Upper lobe of left lung (tissue), 6 donors: ENCODE measurements around the gene IL16. TPM values are rescaled to one million over a fixed set of nuclear protein-coding genes. Genes with fewer than 3 reads are reported as not detected.

Experiments used
- ATAC-seq, 2 donors: fragments of 200-7000 bp; cut with Tn5 transposase; one replicate each; pipeline ENCODE4 v1.9.1; 2022; ENCODE audit warnings: mild to moderate bottlenecking in 2 of 2, moderate library complexity in 2 of 2; ENCODE audit not compliant: low FRiP score in 2 of 2
- DNase-seq, 2 donors: peaks; one replicate each; pipeline ENCODE4 v3.0.0-alpha.2; 2019 to 2020
- H3K27ac ChIP-seq, 4 donors: fragments of 200-600 bp; sonication (generic); one replicate each; pipeline ENCODE4 v1.5.1; 2016 to 2019
- H3K27me3 ChIP-seq, 4 donors: fragments of 200-600 bp; sonication (generic); one replicate each; pipeline ENCODE4 v1.5.1; 2017 to 2019
- H3K36me3 ChIP-seq, 4 donors: fragments of 200-600 bp; sonication (generic); one replicate each; pipeline ENCODE4 v1.5.1; 2016 to 2019
- H3K4me1 ChIP-seq, 4 donors: fragments of 200-600 bp; sonication (generic); one replicate each; pipeline ENCODE4 v1.5.1; 2018 to 2019
- H3K4me3 ChIP-seq, 4 donors: fragments of 200-600 bp; sonication (generic); one replicate each; pipeline ENCODE4 v1.5.1; 2017 to 2019; ENCODE audit warnings: mild to moderate bottlenecking in 2 of 4, moderate library complexity in 1 of 4
- H3K9me3 ChIP-seq, 4 donors: fragments of 200-600 bp; sonication (generic); one replicate each; pipeline ENCODE4 v1.5.1; 2018 to 2019
- CTCF ChIP-seq, 6 experiments: fragments of 450-650 bp in 4 of 6; fragments of 200-600 bp in 2 of 6; sonication (generic) in 2 of 6; IDR thresholded peaks; one replicate each; pipeline ENCODE4 v1.5.1; 2016 to 2019; ENCODE audit warnings: antibody characterized with exemption in 6 of 6
- EP300 ChIP-seq, 4 donors: sonication (generic); formaldehyde crosslinking; IDR thresholded peaks; one replicate each; pipeline ENCODE4 v1.5.1; 2017; ENCODE audit warnings: antibody characterized with exemption in 4 of 4, control low read depth in 2 of 4
- POLR2A ChIP-seq, 4 donors: fragments of 450-650 bp; IDR thresholded peaks; one replicate each; pipeline ENCODE4 v1.5.1; 2016 to 2017; ENCODE audit warnings: antibody characterized with exemption in 4 of 4, mild to moderate bottlenecking in 2 of 4
- POLR2AphosphoS5 ChIP-seq, 2 donors: sonication (generic); formaldehyde crosslinking; IDR thresholded peaks; one replicate each; pipeline ENCODE4 v1.5.1; 2017; ENCODE audit warnings: antibody characterized with exemption in 2 of 2
- WGBS, 2 donors: methylation state at CpG; one replicate each; pipeline ENCODE4 v1.1.5; 2017 to 2018; 5-methylcytosine and 5-hydroxymethylcytosine counted together
- total RNA-seq, 6 donors: library from RNA; depleted of rRNA in 4 of 6; stranded (reverse); fragments of >200 nt in 4 of 6; gene quantifications; one replicate each; pipeline versions ENCODE4 v1.1.0 to v1.2.1, GENCODE V29; 2016 to 2021
- donor health status: DM: no; HTN: no; CAD: no; lungs with moderate emphysema.
- donor health status: DM: no; HTN: yes; CAD: no; lungs with severe emphysema.

The IL16 gene
- total RNA-seq, 6 donors from 2014 or later = 18.9 to 102 (median 31.8) TPM

DNA sequence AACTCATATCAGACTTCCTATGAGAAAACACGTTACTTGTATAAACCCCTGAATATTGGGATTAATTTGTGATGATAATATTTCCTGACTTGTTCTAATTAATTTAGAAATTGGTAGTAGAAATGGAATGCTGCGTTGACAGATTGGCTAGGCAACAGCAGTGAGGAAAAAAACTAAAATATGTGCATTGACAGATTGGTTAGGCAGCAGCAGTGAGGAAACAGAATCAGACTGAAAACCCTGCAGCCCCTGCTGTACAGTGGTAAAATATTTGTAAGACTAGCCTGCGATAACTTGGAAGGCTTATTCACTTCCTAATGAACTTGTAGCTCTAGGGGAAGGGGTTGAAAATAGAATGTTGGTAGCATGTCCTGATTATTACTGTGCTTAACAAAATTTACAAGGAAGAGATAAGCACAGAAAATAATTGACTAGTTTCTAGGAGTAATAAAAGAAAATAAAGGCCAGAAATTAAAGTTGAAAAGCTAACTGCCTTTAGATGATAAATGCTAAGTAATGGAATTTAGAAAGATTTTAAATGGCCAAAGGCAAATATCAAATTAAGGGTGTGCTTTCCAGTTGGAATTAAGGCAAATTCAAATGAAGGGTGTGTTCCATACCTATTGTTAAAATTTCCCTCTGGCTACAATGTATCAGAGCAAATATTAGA is 29.9 kb upstream of the IL16 start:
- no peaks in the 10 kb centered on the region for H3K9me3 ChIP-seq
- TF ChIP-seq POLR2AphosphoS5 (IDR thresholded peaks at IDR 0.05) (no peak), POLR2A (IDR thresholded peaks at IDR 0.05) (no peak), CTCF (IDR thresholded peaks at IDR 0.05) (no peak), EP300 (IDR thresholded peaks at IDR 0.05) (no peak)
- 69 to 86% methylated on average over 3 of the region's 3 CpGs for WGBS, 2 donors
- no peaks in the 10 kb centered on the region for H3K36me3 ChIP-seq
- H3K27me3 ChIP-seq = no peaks in the 10 kb centered on the region
- DNase-seq = no peak
- H3K4me1 ChIP-seq = peaks cover 10 to 15% (median 13%) of the 10 kb centered on the region in 4 donors
- H3K4me3 ChIP-seq = no peak overlapping the region
- peak overlapping the region in 2 of 4 donors; percentile 45 to 52 for H3K27ac ChIP-seq
- ATAC-seq = no peak

DNA sequence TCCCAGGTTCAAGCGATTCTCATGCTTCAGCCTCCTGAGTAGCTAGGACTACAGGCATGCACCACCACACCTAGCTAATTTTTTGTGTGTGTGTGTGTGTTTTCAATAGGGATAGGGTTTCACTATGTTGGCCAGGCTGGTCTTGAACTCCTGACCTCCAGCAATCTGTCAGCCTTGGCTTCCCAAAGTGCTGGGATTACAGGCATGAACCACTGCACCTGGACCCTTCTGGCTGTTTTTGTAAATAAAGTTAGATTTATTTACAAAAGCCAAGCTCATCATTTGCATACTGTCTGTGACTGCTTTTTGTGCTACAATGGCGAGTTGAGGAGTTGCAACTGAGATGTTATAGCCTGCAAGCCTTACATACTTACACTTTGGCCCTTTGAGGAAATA is 28.6 kb upstream of the IL16 start:
- 92 to 100% methylated on average over 2 of the region's 2 CpGs for WGBS, 2 donors
- Histone ChIP-seq H3K9me3 (no peaks in the 10 kb centered on the region), H3K36me3 (no peaks in the 10 kb centered on the region), H3K4me1 (peaks cover 6 to 15% (median 9%) of the 10 kb centered on the region in 4 donors), H3K4me3 (no peak overlapping the region), H3K27me3 (no peaks in the 10 kb centered on the region), H3K27ac (no peak overlapping the region)
- DNase-seq = no peak
- no peak for ATAC-seq
- TF ChIP-seq EP300 (IDR thresholded peaks at IDR 0.05) (no peak), CTCF (IDR thresholded peaks at IDR 0.05) (no peak), POLR2AphosphoS5 (IDR thresholded peaks at IDR 0.05) (no peak), POLR2A (IDR thresholded peaks at IDR 0.05) (no peak)

GRCh38 chr15:81168644-81169043 is 28.0 kb upstream of the IL16 start:
- Histone ChIP-seq H3K27me3 (no peaks in the 10 kb centered on the region), H3K27ac (no peak overlapping the region), H3K36me3 (no peaks in the 10 kb centered on the region), H3K9me3 (no peaks in the 10 kb centered on the region), H3K4me1 (peaks cover 6 to 15% (median 9%) of the 10 kb centered on the region in 4 donors), H3K4me3 (no peak overlapping the region)
- no peak for TF ChIP-seq CTCF (IDR thresholded peaks at IDR 0.05)
- no peak for TF ChIP-seq POLR2A (IDR thresholded peaks at IDR 0.05)
- no peak for TF ChIP-seq EP300 (IDR thresholded peaks at IDR 0.05)
- TF ChIP-seq POLR2AphosphoS5 (IDR thresholded peaks at IDR 0.05) = no peak
- WGBS, 2 donors = 78 to 91% methylated on average over 2 of the region's 2 CpGs
- ATAC-seq (no peak), DNase-seq (no peak)

- H3K4me3 ChIP-seq = no peak overlapping the region
- ATAC-seq (no peak), DNase-seq (no peak)
- 56 to 64% methylated on average over 3 of the region's 3 CpGs for WGBS, 2 donors
- peaks cover 6 to 15% (median 9%) of the 10 kb centered on the region in 4 donors for H3K4me1 ChIP-seq
- no peak for TF ChIP-seq POLR2A (IDR thresholded peaks at IDR 0.05)
- no peak for TF ChIP-seq EP300 (IDR thresholded peaks at IDR 0.05)
- no peak for TF ChIP-seq CTCF (IDR thresholded peaks at IDR 0.05)
- TF ChIP-seq POLR2AphosphoS5 (IDR thresholded peaks at IDR 0.05) = no peak
- no peaks in the 10 kb centered on the region for H3K27me3 ChIP-seq
- H3K9me3 ChIP-seq = no peaks in the 10 kb centered on the region
- H3K27ac ChIP-seq = no peak overlapping the region
- no peaks in the 10 kb centered on the region for H3K36me3 ChIP-seq
Observed at GRCh38 chr15:81170511-81170910, 26.2 kb upstream of the IL16 start.

DNA sequence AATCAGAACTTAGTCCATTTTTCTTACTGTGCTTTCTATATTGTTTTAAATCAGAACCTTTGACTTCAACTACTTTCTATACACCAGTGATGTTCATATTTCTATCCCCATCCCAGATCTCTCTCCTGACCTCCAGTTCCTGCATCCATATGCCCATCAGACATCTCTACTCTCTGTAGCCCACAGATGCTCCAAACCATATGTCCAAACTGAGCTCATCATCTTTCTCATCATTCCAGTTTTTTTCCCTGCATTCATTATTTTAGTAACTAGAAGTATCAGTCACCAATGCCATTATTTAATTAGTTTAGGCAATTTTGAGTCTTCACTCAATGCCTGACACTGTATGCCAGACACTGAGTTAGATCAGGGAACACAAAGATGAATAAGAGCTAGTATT is 25.4 kb upstream of the IL16 start:
- TF ChIP-seq CTCF (IDR thresholded peaks at IDR 0.05) (no peak), POLR2A (IDR thresholded peaks at IDR 0.05) (no peak), POLR2AphosphoS5 (IDR thresholded peaks at IDR 0.05) (no peak), EP300 (IDR thresholded peaks at IDR 0.05) (no peak)
- H3K4me1 ChIP-seq = peaks cover 6 to 15% (median 9%) of the 10 kb centered on the region in 4 donors
- no peaks in the 10 kb centered on the region for H3K36me3 ChIP-seq
- no peaks in the 10 kb centered on the region for H3K27me3 ChIP-seq
- H3K9me3 ChIP-seq = no peaks in the 10 kb centered on the region
- no peak for ATAC-seq
- no peak for DNase-seq
- H3K27ac ChIP-seq = no peak overlapping the region
- no peak overlapping the region for H3K4me3 ChIP-seq
